HepG2 (cell line): Measurements from ENCODE around the gene NET1. TPM values are rescaled to one million over a fixed set of nuclear protein-coding genes. Genes with fewer than 3 reads are reported as not detected.
A peak's percentile ranks its signal among the peaks of the same experiment; 100 is the strongest.

Experiments
- CSRNP2 ChIP-seq: sonication (generic); formaldehyde crosslinking; conservative IDR thresholded peaks from 2 replicates; pipeline ENCODE4 v1.8.0; 2022; ENCODE audit warnings: low read depth, missing genetic modification reagents
- ETV5 ChIP-seq: IDR thresholded peaks from 2 replicates; pipeline ENCODE4 v1.6.1; 2018; ENCODE audit warnings: missing biosample characterization, missing genetic modification reagents, inconsistent platforms, borderline replicate concordance
- FLYWCH1 ChIP-seq: sonication (generic); formaldehyde crosslinking; IDR thresholded peaks from 2 replicates; pipeline ENCODE4 v1.8.1; 2023; ENCODE audit warnings: mild to moderate bottlenecking, missing genetic modification reagents
- FOXK1 ChIP-seq: sonication (generic); formaldehyde crosslinking; IDR thresholded peaks from 2 replicates; pipeline ENCODE4 v1.4.0; 2020; ENCODE audit warnings: low read depth, missing genetic modification reagents, borderline replicate concordance
- FOXO4 ChIP-seq: sonication (generic); formaldehyde crosslinking; conservative IDR thresholded peaks from 2 replicates; pipeline ENCODE4 v1.8.1; 2023; ENCODE audit warnings: missing genetic modification reagents
- GATA4 ChIP-seq: sonication (generic); IDR thresholded peaks from 2 replicates; pipeline ENCODE4 v1.6.1; 2016; ENCODE audit warnings: antibody characterized with exemption, low read depth, borderline replicate concordance
- MEF2D ChIP-seq: sonication (generic); formaldehyde crosslinking; IDR thresholded peaks from 2 replicates; pipeline ENCODE4 v1.5.1; 2020; ENCODE audit warnings: mild to moderate bottlenecking, missing genetic modification reagents
- MLX ChIP-seq: IDR thresholded peaks from 2 replicates; pipeline ENCODE4 v1.6.1; 2016
- NCOA5 ChIP-seq: sonication (generic); formaldehyde crosslinking; IDR thresholded peaks from 2 replicates; pipeline ENCODE4 v1.4.0; 2020; ENCODE audit warnings: missing genetic modification reagents
- NR1H2 ChIP-seq: sonication (generic); formaldehyde crosslinking; IDR thresholded peaks from 2 replicates; pipeline ENCODE4 v1.8.1; 2022; ENCODE audit warnings: low read depth, missing genetic modification reagents, borderline replicate concordance
- SMAD1 ChIP-seq: sonication (generic); formaldehyde crosslinking; IDR thresholded peaks from 2 replicates; pipeline ENCODE4 v1.4.0; 2020; ENCODE audit warnings: missing genetic modification reagents, low read depth, mild to moderate bottlenecking, borderline replicate concordance
- SOX13 ChIP-seq, 3 experiments: fragments of 450-650 bp in 1 of 3; sonication (generic) in 1 of 3; formaldehyde crosslinking in 1 of 3; IDR thresholded peaks in 2 of 3; conservative IDR thresholded peaks in 1 of 3; 2 replicates each; pipeline versions ENCODE4 v1.5.0 to v1.6.1; 2016 to 2020; ENCODE audit warnings: antibody characterized with exemption in 1 of 3, mild to moderate bottlenecking in 1 of 3, missing compliant biosample characterization in 1 of 3, missing genetic modification reagents in 1 of 3, moderate library complexity in 1 of 3
- ZNF138 ChIP-seq: sonication (generic); formaldehyde crosslinking; IDR thresholded peaks from 2 replicates; pipeline ENCODE4 v1.5.0; 2020; ENCODE audit warnings: mild to moderate bottlenecking, low read depth, missing genetic modification reagents
- ZNF570 ChIP-seq: sonication (generic); formaldehyde crosslinking; IDR thresholded peaks from 2 replicates; pipeline ENCODE4 v1.4.0; 2020; ENCODE audit warnings: mild to moderate bottlenecking, missing genetic modification reagents, borderline replicate concordance
- ZNF644 ChIP-seq: IDR thresholded peaks from 2 replicates; pipeline ENCODE4 v1.6.1; 2016; ENCODE audit warnings: low read depth
- polyA plus RNA-seq, 8 experiments: library from polyadenylated mRNA; depleted of rRNA in 3 of 8; stranded (reverse) in 7 of 8; unstranded in 1 of 8; fragments of >200 nt; fragmentation: Illumina TruSeq in 4 of 8; extraction: Trizol in 4 of 8; gene quantifications; 2 replicates each; pipeline versions ENCODE4 v1.2.1 to v1.2.3, GENCODE V29; 2011 to 2016; ENCODE audit warnings: low read depth in 4 of 8, missing spikeins in 1 of 8, mixed read lengths in 1 of 8; ENCODE audit not compliant: insufficient read depth in 1 of 8
- total RNA-seq, 5 experiments: library from RNA; depleted of rRNA; stranded (reverse); fragments of >200 nt; fragmentation: Illumina TruSeq; extraction: Trizol; gene quantifications; 2 replicates each; pipeline ENCODE4 v1.2.3, GENCODE V29; 2016; ENCODE audit warnings: low read depth in 1 of 5
- TF ChIP-seq, protein P1 (sequence below): sonication (generic); formaldehyde crosslinking; conservative IDR thresholded peaks from 2 replicates; pipeline ENCODE4 v1.4.0; 2020; ENCODE audit warnings: missing genetic modification reagents
- TF ChIP-seq, protein P2 (sequence below): sonication (generic); formaldehyde crosslinking; conservative IDR thresholded peaks from 2 replicates; pipeline ENCODE4 v1.4.0; 2020; ENCODE audit warnings: missing genetic modification reagents
- TF ChIP-seq, protein P3 (sequence below): fragments of 450-650 bp; IDR thresholded peaks from 2 replicates; pipeline ENCODE4 v1.6.1; 2017
- TF ChIP-seq, protein P4 (sequence below): IDR thresholded peaks from 2 replicates; pipeline ENCODE4 v1.6.1; 2016; ENCODE audit warnings: mild to moderate bottlenecking, missing biosample characterization, missing genetic modification reagents

NET1 gene
- total and polyA plus RNA-seq, 2 of the 13 experiments (the other 11 are each of a cell fraction or from before 2014, with no cell fraction given): 48.1 to 65.8 TPM

GRCh38 chr10:5446390-5446926, 34.1 kb downstream of the NET1 start (continued):
- 0 out of 2 replicates have a peak, but pooled peaks have one; percentile 27 for TF ChIP-seq ZNF138
- TF ChIP-seq FOXO4 (CRISPR knock-in tag): no peak
- peak; percentile 78; the same call in 1 of the 2 replicates for TF ChIP-seq FOXK1 (CRISPR knock-in tag)
- no peak for TF ChIP-seq FLYWCH1 (CRISPR knock-in tag)
- TF ChIP-seq ETV5: peak; percentile 73
- TF ChIP-seq, protein P1, sequence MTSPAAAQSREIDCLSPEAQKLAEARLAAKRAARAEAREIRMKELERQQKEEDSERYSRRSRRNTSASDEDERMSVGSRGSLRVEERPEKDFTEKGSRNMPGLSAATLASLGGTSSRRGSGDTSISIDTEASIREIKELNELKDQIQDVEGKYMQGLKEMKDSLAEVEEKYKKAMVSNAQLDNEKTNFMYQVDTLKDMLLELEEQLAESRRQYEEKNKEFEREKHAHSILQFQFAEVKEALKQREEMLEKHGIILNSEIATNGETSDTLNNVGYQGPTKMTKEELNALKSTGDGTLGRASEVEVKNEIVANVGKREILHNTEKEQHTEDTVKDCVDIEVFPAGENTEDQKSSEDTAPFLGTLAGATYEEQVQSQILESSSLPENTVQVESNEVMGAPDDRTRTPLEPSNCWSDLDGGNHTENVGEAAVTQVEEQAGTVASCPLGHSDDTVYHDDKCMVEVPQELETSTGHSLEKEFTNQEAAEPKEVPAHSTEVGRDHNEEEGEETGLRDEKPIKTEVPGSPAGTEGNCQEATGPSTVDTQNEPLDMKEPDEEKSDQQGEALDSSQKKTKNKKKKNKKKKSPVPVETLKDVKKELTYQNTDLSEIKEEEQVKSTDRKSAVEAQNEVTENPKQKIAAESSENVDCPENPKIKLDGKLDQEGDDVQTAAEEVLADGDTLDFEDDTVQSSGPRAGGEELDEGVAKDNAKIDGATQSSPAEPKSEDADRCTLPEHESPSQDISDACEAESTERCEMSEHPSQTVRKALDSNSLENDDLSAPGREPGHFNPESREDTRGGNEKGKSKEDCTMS: no peak; the same call in 1 of the 2 replicates
- TF ChIP-seq, protein P2, sequence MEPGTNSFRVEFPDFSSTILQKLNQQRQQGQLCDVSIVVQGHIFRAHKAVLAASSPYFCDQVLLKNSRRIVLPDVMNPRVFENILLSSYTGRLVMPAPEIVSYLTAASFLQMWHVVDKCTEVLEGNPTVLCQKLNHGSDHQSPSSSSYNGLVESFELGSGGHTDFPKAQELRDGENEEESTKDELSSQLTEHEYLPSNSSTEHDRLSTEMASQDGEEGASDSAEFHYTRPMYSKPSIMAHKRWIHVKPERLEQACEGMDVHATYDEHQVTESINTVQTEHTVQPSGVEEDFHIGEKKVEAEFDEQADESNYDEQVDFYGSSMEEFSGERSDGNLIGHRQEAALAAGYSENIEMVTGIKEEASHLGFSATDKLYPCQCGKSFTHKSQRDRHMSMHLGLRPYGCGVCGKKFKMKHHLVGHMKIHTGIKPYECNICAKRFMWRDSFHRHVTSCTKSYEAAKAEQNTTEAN (CRISPR knock-in tag): peak; percentile 92; the same call in 1 of the 2 replicates
- TF ChIP-seq GATA4: peak; percentile 90
- 0 out of 2 replicates have a peak, but pooled peaks have one; percentile 86 for TF ChIP-seq SMAD1 (CRISPR knock-in tag)
- peak; percentile 36; the same call in 1 of the 2 replicates for TF ChIP-seq SOX13 (IDR thresholded peaks at IDR 0.05)
- peak in 1 of 2 experiments; percentile 57; a peak in 2 of 4 replicates for TF ChIP-seq SOX13 (CRISPR knock-in tag; conservative IDR thresholded peaks at IDR 0.05 in 1 of 2, IDR thresholded peaks at IDR 0.05 in 1 of 2)
- TF ChIP-seq CSRNP2: no peak
- TF ChIP-seq, protein P3, sequence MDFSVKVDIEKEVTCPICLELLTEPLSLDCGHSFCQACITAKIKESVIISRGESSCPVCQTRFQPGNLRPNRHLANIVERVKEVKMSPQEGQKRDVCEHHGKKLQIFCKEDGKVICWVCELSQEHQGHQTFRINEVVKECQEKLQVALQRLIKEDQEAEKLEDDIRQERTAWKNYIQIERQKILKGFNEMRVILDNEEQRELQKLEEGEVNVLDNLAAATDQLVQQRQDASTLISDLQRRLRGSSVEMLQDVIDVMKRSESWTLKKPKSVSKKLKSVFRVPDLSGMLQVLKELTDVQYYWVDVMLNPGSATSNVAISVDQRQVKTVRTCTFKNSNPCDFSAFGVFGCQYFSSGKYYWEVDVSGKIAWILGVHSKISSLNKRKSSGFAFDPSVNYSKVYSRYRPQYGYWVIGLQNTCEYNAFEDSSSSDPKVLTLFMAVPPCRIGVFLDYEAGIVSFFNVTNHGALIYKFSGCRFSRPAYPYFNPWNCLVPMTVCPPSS: no peak
- TF ChIP-seq ZNF644 (CRISPR knock-in tag): 0 out of 2 replicates have a peak, but pooled peaks have one; percentile 24
- TF ChIP-seq ZNF570 (CRISPR knock-in tag): 0 out of 2 replicates have a peak, but pooled peaks have one; percentile 65
- peak; percentile 79 for TF ChIP-seq MLX (CRISPR knock-in tag)
- no peak for TF ChIP-seq NR1H2 (CRISPR knock-in tag)
- no peak for TF ChIP-seq NCOA5
- TF ChIP-seq MEF2D: peak; percentile 48; the same call in 1 of the 2 replicates
- TF ChIP-seq, protein P4, sequence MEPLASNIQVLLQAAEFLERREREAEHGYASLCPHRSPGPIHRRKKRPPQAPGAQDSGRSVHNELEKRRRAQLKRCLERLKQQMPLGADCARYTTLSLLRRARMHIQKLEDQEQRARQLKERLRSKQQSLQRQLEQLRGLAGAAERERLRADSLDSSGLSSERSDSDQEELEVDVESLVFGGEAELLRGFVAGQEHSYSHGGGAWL (CRISPR knock-in tag): peak; percentile 96
